ENCODE results near the gene CREB3L2. TPM values are rescaled to one million over a fixed set of nuclear protein-coding genes. Genes with fewer than 3 reads are reported as not detected.

CREB3L2 gene
- total and polyA plus RNA-seq, 10 of the 15 experiments (the other 5 are each of a cell fraction or from before 2014, with no cell fraction given), result 6.4 to 67.1 (median 26.2) TPM

DNA sequence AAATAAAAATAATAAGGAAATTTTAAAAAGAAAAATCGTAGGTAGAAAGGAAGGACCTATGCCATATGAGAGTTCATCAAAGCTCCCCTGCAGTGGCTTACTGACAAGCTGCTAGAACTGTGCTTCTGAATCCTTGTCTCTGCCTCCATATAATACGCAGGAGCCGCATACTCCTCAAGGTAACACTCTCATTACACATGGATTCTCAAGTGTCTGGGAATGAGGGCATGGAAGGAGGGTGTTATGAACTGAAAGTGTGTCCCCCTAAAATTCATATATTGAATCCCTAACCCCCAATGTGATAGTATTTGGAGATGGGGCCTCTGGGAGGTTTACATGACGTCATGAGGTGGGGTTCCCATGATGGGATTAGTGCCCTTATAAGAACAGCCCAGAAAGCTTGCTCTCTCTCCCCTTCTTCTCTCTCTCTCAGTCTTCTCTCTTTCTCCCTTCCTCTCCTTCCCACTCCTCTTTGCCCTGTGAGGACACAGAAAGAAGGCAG lies 35.2 kb downstream of the CREB3L2 start (continued):
- TF ChIP-seq RFX5 (IDR thresholded peaks at IDR 0.05; ENCODE audit: low read depth, low read length) (no peak), CBX5 (IDR thresholded peaks at IDR 0.05; ENCODE audit: low read depth) (no peak), TCF12 (IDR thresholded peaks at IDR 0.05; ENCODE audit: low read depth, low read length) (no peak), KDM1A (IDR thresholded peaks at IDR 0.05; ENCODE audit: borderline replicate concordance) (no peak)

DNA sequence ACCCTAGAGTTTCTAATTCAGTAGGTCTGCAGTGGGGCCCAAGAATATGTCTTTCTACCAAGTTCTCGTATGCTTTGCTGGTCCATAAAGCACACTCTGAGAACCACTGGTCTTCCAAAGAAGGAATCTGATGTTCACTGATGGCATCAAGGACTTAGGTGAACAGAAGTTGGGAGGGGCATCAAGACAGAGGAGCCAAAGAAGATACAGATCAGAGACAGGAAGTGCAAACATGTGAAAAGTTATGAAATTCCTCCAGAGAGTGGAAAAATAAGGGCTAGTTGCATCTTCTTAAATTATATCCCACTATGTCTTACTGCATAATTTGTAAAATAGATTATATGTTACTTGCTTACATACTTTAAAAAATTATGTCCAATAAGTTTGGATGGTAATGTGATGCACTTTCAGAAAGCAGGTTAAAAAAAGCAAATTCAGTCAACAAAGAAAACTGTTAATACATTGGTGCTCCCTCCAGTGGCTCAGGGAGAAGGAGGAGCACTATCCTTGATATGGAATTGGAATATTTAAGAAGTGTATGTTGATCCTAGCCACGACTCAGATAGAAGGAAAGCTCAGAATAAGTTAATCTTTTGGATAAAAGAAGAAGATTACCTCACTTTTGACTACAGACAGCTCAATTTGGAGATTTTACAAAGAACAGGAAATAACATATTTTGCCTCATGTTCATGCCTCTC lies 35.8 kb downstream of the CREB3L2 start:
- no peaks in the 10 kb centered on the region for H3K27me3 ChIP-seq (replicated peaks in 1 of 2; ENCODE audit: control insufficient read depth in 2 of 2, insufficient read depth in 2 of 2, low read length in 1 of 2)
- ATAC-seq (no peak), DNase-seq (ENCODE audit: low read depth, low spot score) (no peak), FAIRE-seq (no peak)
- no peak overlapping the region for H3K9ac ChIP-seq (ENCODE audit: control insufficient read depth, insufficient read depth, low read length)
- peaks cover 17% of the 10 kb centered on the region for H3K4me1 ChIP-seq (ENCODE audit: control insufficient read depth, insufficient read depth, low read length)
- ChIA-PET SMC1A (ENCODE audit: uncharacterized antibody, unreplicated experiment) (interaction anchor here (1.0 to 1.7 kb wide), 7 partner anchors 7 to 33 kb away, joined by 3 to 6 read pairs (median 5); no protein-coding TSS in a partner anchor), CTCF (interaction anchor here (1.0 to 1.8 kb wide), 3 partner anchors 9 to 33 kb away, joined by 3 to 5 read pairs (median 5); no protein-coding TSS in a partner anchor), RAD21 (ENCODE audit: unreplicated experiment) (no interaction called here), POLR2A (interaction anchor here (1.3 kb wide), 1 partner anchor 9 kb away, joined by 4 read pairs; no protein-coding TSS in a partner anchor)
- no peak overlapping the region for H3K27ac ChIP-seq (ENCODE audit: control insufficient read depth, insufficient read depth)
- intact Hi-C loops (cut with micrococcal nuclease; ENCODE audit: unreplicated experiment) (no loop called here), in situ Hi-C loops (cut with MboI) (no loop called here)
- H3K9me3 ChIP-seq (replicated peaks; ENCODE audit: control insufficient read depth, insufficient read depth, low read length), result no peaks in the 10 kb centered on the region; the same call in 2 of the 3 replicates
- H2AFZ ChIP-seq (ENCODE audit: control insufficient read depth, low read depth, low read length), result no peak overlapping the region
- TF ChIP-seq SMAD1 (IDR thresholded peaks at IDR 0.05; ENCODE audit: low read depth, partially characterized antibody), result no peak
- no peak for TF ChIP-seq POLR2A (IDR thresholded peaks at IDR 0.05; ENCODE audit: low read depth, low read length)
- no peak for TF ChIP-seq RFX5 (IDR thresholded peaks at IDR 0.05; ENCODE audit: low read depth, low read length)
- TF ChIP-seq PAX5 (IDR thresholded peaks at IDR 0.05; ENCODE audit: borderline replicate concordance, low read depth, low read length), result no peak
- TF ChIP-seq SRF (IDR thresholded peaks at IDR 0.05; ENCODE audit: low read depth in 2 of 2, low read length in 2 of 2), result no peak
- TF ChIP-seq TCF3 (IDR thresholded peaks at IDR 0.05; ENCODE audit: borderline replicate concordance, insufficient read depth, low read depth, low read length), result no peak
- no peak for TF ChIP-seq YY1 (IDR thresholded peaks at IDR 0.05; ENCODE audit: low read depth, low read length)
- no peak for TF ChIP-seq GATAD2B (conservative IDR thresholded peaks at IDR 0.05; ENCODE audit: low read depth)
- TF ChIP-seq YBX1 (IDR thresholded peaks at IDR 0.05), result no peak
- no peak for TF ChIP-seq FOXK2 (IDR thresholded peaks at IDR 0.05)
- TF ChIP-seq, protein P1, sequence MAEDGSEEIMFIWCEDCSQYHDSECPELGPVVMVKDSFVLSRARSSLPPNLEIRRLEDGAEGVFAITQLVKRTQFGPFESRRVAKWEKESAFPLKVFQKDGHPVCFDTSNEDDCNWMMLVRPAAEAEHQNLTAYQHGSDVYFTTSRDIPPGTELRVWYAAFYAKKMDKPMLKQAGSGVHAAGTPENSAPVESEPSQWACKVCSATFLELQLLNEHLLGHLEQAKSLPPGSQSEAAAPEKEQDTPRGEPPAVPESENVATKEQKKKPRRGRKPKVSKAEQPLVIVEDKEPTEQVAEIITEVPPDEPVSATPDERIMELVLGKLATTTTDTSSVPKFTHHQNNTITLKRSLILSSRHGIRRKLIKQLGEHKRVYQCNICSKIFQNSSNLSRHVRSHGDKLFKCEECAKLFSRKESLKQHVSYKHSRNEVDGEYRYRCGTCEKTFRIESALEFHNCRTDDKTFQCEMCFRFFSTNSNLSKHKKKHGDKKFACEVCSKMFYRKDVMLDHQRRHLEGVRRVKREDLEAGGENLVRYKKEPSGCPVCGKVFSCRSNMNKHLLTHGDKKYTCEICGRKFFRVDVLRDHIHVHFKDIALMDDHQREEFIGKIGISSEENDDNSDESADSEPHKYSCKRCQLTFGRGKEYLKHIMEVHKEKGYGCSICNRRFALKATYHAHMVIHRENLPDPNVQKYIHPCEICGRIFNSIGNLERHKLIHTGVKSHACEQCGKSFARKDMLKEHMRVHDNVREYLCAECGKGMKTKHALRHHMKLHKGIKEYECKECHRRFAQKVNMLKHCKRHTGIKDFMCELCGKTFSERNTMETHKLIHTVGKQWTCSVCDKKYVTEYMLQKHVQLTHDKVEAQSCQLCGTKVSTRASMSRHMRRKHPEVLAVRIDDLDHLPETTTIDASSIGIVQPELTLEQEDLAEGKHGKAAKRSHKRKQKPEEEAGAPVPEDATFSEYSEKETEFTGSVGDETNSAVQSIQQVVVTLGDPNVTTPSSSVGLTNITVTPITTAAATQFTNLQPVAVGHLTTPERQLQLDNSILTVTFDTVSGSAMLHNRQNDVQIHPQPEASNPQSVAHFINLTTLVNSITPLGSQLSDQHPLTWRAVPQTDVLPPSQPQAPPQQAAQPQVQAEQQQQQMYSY (CRISPR knock-in tag; IDR thresholded peaks at IDR 0.05), result no peak
- TF ChIP-seq SMC3 (IDR thresholded peaks at IDR 0.05; ENCODE audit: borderline replicate concordance, low read length), result no peak
- TF ChIP-seq, protein P2, sequence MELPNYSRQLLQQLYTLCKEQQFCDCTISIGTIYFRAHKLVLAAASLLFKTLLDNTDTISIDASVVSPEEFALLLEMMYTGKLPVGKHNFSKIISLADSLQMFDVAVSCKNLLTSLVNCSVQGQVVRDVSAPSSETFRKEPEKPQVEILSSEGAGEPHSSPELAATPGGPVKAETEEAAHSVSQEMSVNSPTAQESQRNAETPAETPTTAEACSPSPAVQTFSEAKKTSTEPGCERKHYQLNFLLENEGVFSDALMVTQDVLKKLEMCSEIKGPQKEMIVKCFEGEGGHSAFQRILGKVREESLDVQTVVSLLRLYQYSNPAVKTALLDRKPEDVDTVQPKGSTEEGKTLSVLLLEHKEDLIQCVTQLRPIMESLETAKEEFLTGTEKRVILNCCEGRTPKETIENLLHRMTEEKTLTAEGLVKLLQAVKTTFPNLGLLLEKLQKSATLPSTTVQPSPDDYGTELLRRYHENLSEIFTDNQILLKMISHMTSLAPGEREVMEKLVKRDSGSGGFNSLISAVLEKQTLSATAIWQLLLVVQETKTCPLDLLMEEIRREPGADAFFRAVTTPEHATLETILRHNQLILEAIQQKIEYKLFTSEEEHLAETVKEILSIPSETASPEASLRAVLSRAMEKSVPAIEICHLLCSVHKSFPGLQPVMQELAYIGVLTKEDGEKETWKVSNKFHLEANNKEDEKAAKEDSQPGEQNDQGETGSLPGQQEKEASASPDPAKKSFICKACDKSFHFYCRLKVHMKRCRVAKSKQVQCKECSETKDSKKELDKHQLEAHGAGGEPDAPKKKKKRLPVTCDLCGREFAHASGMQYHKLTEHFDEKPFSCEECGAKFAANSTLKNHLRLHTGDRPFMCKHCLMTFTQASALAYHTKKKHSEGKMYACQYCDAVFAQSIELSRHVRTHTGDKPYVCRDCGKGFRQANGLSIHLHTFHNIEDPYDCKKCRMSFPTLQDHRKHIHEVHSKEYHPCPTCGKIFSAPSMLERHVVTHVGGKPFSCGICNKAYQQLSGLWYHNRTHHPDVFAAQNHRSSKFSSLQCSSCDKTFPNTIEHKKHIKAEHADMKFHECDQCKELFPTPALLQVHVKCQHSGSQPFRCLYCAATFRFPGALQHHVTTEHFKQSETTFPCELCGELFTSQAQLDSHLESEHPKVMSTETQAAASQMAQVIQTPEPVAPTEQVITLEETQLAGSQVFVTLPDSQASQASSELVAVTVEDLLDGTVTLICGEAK (IDR thresholded peaks at IDR 0.05; ENCODE audit: borderline replicate concordance), result no peak
- no peak overlapping the region for H3K4me3 ChIP-seq
- H3K4me2 ChIP-seq (ENCODE audit: control insufficient read depth, insufficient read depth), result no peak overlapping the region
- peaks cover 81% of the 10 kb centered on the region for H3K79me2 ChIP-seq (ENCODE audit: control insufficient read depth, insufficient read depth, low read length)
- H4K20me1 ChIP-seq (ENCODE audit: control insufficient read depth, insufficient read depth), result no peaks in the 10 kb centered on the region
- BruUV-seq (replicated peaks), result no TSS peak
- H3K36me3 ChIP-seq (ENCODE audit: control insufficient read depth in 2 of 2, insufficient read depth in 2 of 2, low read length in 1 of 2), result peaks cover 4 to 8% of the 10 kb centered on the region in 2 experiments; a peak in 2 of 4 replicates
- WGBS (ENCODE audit: insufficient coverage, insufficient replicate concordance, low lambda C conversion rate, missing lambda C conversion rate), result 29% methylated on average over 2 of the region's 2 CpGs

All from GM12878 (cell line).